ENCODE measurements around the gene KLHDC3.
"Not testable (repeated sequence)": the region's sequence is repeated elsewhere in the genome, so short reads cannot be mapped to it uniquely, and the experiment has no call there.

KLHDC3 gene

GRCh38 chr6:43021270-43022047 lies 7.4 kb downstream of the KLHDC3 start, which contains the start of gene RRP36:
TSS of gene RRP36 (plus strand) at chr6:43021623. CDS start at chr6:43021655, 32 bp downstream.
- in situ Hi-C loops (cut with HindIII; ENCODE audit: low sequenced_read_pairs): no loop called here

GRCh38 chr6:43024436-43024835 lies 10.4 kb downstream of the KLHDC3 start:
- in situ Hi-C loops (cut with HindIII; ENCODE audit: low sequenced_read_pairs): no loop called here

GRCh38 chr6:43026365-43026764 lies 12.3 kb downstream of the KLHDC3 start:
- in situ Hi-C loops (cut with HindIII; ENCODE audit: low sequenced_read_pairs): no loop called here

GRCh38 chr6:43029120-43029519 lies 15.1 kb downstream of the KLHDC3 start:
- in situ Hi-C loops (cut with HindIII; ENCODE audit: low sequenced_read_pairs): no loop called here

GRCh38 chr6:43032326-43032725 lies 18.3 kb downstream of the KLHDC3 start:
- in situ Hi-C loops (cut with HindIII; ENCODE audit: low sequenced_read_pairs): no loop called here

GRCh38 chr6:43033496-43034189 lies 19.6 kb downstream of the KLHDC3 start:
- in situ Hi-C loops (cut with HindIII; ENCODE audit: low sequenced_read_pairs): no loop called here

- in situ Hi-C loops (cut with HindIII; ENCODE audit: low sequenced_read_pairs): no loop called here
These were observed 20.1 kb downstream of the KLHDC3 start for GRCh38 chr6:43034190-43034525.

GRCh38 chr6:43035495-43036194 lies 21.6 kb downstream of the KLHDC3 start:
- in situ Hi-C loops (cut with HindIII; ENCODE audit: low sequenced_read_pairs): no loop called here

- in situ Hi-C loops (cut with HindIII; ENCODE audit: low sequenced_read_pairs): no loop called here
These were observed 22.7 kb downstream of the KLHDC3 start for GRCh38 chr6:43036712-43037111.

GRCh38 chr6:43037197-43037596 lies 23.1 kb downstream of the KLHDC3 start:
- in situ Hi-C loops (cut with HindIII; ENCODE audit: low sequenced_read_pairs): no loop called here

- in situ Hi-C loops (cut with HindIII; ENCODE audit: low sequenced_read_pairs): no loop called here
These were observed 23.7 kb downstream of the KLHDC3 start for GRCh38 chr6:43037706-43038105.

GRCh38 chr6:43038727-43039126 lies 24.7 kb downstream of the KLHDC3 start:
- in situ Hi-C loops (cut with HindIII; ENCODE audit: low sequenced_read_pairs): no loop called here

- in situ Hi-C loops (cut with HindIII; ENCODE audit: low sequenced_read_pairs): no loop called here
These were observed 26.7 kb downstream of the KLHDC3 start for GRCh38 chr6:43040542-43041257.

GRCh38 chr6:43041475-43041874 lies 27.4 kb downstream of the KLHDC3 start:
- in situ Hi-C loops (cut with HindIII; ENCODE audit: low sequenced_read_pairs): not testable (repeated sequence)

- in situ Hi-C loops (cut with HindIII; ENCODE audit: low sequenced_read_pairs): no loop called here
These were observed 29.3 kb downstream of the KLHDC3 start for GRCh38 chr6:43043310-43043709.

- in situ Hi-C loops (cut with HindIII; ENCODE audit: low sequenced_read_pairs): no loop called here
These were observed 31.4 kb downstream of the KLHDC3 start for GRCh38 chr6:43045371-43045930.

GRCh38 chr6:43047998-43048397 lies 33.9 kb downstream of the KLHDC3 start:
- in situ Hi-C loops (cut with HindIII; ENCODE audit: low sequenced_read_pairs): no loop called here

- in situ Hi-C loops (cut with HindIII; ENCODE audit: low sequenced_read_pairs): no loop called here
These were observed 36.9 kb downstream of the KLHDC3 start for GRCh38 chr6:43050981-43051380.

GRCh38 chr6:43052225-43052841 lies 38.3 kb downstream of the KLHDC3 start:
- in situ Hi-C loops (cut with HindIII; ENCODE audit: low sequenced_read_pairs): no loop called here

GRCh38 chr6:43052842-43053544 lies 38.9 kb downstream of the KLHDC3 start:
- in situ Hi-C loops (cut with HindIII; ENCODE audit: low sequenced_read_pairs): no loop called here

Data from DLD1 (cell line).